GM12801 (cell line): Measurements from ENCODE around the gene PAMR1.

ENCODE experiments used
- CTCF ChIP-seq: IDR thresholded peaks from one replicate; pipeline ENCODE4 v1.5.1; 2011; ENCODE audit warnings: control low read depth; ENCODE audit not compliant: insufficient read length; ENCODE audit errors: extremely low read depth

Gene PAMR1

GRCh38 chr11:35420371-35420770, 105.0 kb downstream of the PAMR1 start:
- TF ChIP-seq CTCF: no peak

DNA sequence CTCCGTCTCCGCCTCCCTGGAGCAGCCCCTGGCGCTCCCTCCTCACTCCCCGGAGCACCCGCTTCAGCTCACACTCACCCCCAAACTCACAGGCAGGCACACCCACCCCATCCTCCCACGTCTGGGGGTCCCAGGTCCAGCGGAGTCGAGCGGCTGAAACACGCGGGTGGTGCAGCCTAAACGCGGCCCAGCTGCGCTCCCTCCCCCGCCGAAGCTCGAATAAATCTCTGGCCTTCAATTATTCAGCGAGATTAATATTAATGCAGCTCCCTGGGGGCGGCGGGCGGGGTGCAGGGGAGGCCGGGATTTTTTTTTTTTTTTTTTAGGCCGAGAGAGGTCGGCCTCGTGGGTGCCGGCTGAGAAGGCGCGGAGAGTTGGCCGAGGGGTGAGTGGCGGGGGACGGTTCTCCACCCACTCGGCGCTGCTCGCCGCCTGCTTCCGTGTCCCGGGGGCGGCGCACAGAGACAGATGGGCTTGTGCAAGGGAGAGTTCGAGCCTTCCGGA, 105.5 kb downstream of the PAMR1 start:
- no peak for TF ChIP-seq CTCF

DNA sequence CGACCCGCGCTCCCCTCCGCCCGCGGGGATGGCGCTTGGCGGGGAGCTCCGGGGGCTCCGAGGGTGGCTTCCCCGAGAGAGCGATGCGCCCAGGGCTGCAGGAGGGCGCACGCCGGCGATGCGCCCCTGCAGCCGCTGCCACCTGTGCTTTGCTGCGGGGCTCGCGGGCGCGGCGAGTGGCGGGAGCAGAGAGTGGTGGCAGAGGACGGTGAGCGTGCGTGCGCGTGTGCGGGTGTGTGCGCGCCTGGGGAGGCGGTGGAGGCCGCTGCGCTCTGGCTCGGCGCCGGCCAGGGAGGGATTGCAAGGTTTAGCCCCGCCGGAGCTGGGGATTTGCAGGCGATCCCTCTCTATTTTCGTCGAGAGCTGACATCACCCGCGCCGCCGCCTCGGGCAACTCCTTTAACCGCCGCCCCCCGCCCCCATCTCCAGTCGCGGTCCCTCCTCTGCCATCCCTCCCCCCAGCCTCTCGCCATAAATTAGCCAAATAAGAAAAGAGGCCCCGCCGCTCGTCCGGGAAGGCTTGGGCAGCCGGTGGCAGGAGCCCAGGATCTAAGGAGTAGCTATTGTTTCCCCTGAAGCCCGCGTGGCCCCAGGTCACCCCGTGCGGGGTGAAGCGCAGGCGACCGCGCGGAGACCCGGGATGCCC, 106.1 kb downstream of the PAMR1 start, which contains the start of gene SLC1A2:
SLC1A2 (minus strand) TSS at position 375 of the 646 bp plus-strand sequence. CDS start 592 bp downstream, outside the sequence.
- no peak for TF ChIP-seq CTCF

DNA sequence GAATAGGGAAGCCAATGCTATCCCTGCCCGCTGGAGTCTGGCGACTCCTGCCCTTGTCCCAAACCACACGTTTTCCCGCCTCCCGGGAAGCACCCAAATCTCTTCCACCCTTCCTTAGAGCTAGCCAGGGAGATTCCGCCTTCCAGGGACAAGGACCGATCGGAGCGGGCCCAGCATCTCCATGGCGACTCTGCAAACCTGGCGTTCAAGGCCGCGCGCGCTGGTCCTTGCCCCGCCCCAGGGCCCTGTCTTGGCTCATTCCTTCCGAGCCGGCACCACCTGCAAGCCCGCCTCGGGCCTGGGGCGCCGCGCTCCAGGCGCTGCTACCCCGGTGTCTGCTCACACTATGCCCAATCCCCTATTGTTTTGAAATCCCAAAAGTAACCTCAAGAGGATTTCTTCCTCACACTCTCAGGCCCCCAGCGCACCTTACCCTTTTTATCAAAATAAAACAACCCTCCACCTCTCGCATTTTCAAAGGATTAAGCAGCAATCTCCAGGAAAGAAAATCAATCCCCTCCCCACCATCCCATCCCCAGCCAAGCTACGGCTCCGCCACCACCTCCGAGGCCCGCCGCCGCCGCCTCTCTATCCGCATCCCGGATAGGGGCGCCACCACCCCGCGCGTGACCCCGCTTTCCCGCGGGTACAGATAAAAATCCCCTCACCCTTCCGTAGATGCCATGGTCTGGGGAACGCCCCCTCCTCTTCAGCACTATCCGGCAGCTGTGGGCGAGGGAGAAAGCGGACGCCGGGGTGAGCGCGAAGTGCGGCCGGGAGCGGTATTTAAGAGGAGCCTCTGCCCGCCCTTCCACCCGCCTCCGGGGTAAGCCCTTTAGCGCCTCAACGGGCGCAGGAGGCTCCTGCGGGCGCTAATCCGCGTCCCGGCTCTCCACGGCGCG, 106.9 kb downstream of the PAMR1 start:
- TF ChIP-seq CTCF: no peak

GRCh38 chr11:35415487-35415886, 109.9 kb downstream of the PAMR1 start:
- no peak for TF ChIP-seq CTCF

DNA sequence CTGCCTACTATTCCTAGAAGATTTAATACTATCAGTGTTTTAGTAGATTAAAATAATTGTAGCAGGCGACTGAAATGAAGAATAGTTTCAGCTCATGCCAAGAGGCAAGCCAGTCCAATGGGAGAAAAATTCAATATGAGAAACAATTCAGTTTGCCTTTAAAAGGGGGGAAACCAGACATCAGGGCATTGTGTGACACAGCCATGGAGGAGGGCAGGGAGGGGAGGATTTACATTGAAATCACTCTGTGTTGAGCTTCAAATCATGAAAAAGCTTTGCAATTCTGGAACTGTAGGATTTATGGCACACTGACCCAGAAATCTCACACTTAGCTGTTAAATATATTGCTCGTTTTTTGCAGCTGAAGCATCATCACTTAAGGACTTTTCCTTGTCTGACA, 110.6 kb downstream of the PAMR1 start:
- TF ChIP-seq CTCF: no peak

GRCh38 chr11:35414311-35414710, 111.1 kb downstream of the PAMR1 start:
- no peak for TF ChIP-seq CTCF
